ENCODE data around the gene TIMM21. TPM values are rescaled to one million over a fixed set of nuclear protein-coding genes. Genes with fewer than 3 reads are reported as not detected.

The TIMM21 gene
- total RNA-seq, 3 donors from 2014 or later (not counting 1 experiment from before 2014, with no cell fraction given) = 13.1 to 17.3 (median 16.1) TPM

- H3K27ac ChIP-seq (ENCODE audit: low read length) = no peak overlapping the region
- ATAC-seq (no peak), DNase-seq (no peak)
- Mint-ChIP-seq H3K9me3 (no peaks in the 10 kb centered on the region), H3K4me3 (no peak overlapping the region), H3K36me3 (no peaks in the 10 kb centered on the region), H3K27ac (no peak overlapping the region), H3K4me1 (no peaks in the 10 kb centered on the region), H3K27me3 (ENCODE audit: low read depth in 2 of 2) (peaks cover 4 to 18% of the 10 kb centered on the region in 2 donors)
- no peak overlapping the region for H3K4me3 ChIP-seq (ENCODE audit: low read length)
- 96% methylated on average over 2 of the region's 3 CpGs for WGBS (ENCODE audit: insufficient coverage)
- H3K36me3 ChIP-seq (ENCODE audit: control insufficient read depth, insufficient read depth, low read length) = no peaks in the 10 kb centered on the region
- intact Hi-C loops (cut with micrococcal nuclease) = no loop called here
- H3K4me1 ChIP-seq (ENCODE audit: control insufficient read depth, insufficient read depth, low read length) = no peaks in the 10 kb centered on the region
- no peak for TF ChIP-seq CTCF (IDR thresholded peaks at IDR 0.05)
- H3K27me3 ChIP-seq (ENCODE audit: control insufficient read depth, insufficient read depth, low read length) = no peaks in the 10 kb centered on the region
- no peaks in the 10 kb centered on the region for H3K9me3 ChIP-seq (ENCODE audit: control insufficient read depth, insufficient read depth, low read length)
Measured at GRCh38 chr18:74132201-74132600, 16.1 kb upstream of the TIMM21 start.

- Mint-ChIP-seq H3K27me3 (ENCODE audit: low read depth in 2 of 2) (peaks cover 21 to 47% of the 10 kb centered on the region in 2 donors), H3K27ac (no peak overlapping the region), H3K4me1 (no peaks in the 10 kb centered on the region), H3K9me3 (no peaks in the 10 kb centered on the region), H3K36me3 (no peaks in the 10 kb centered on the region), H3K4me3 (no peak overlapping the region)
- H3K27ac ChIP-seq (ENCODE audit: low read length) = no peak overlapping the region
- WGBS (ENCODE audit: insufficient coverage) = 89% methylated on average over 12 of the region's 12 CpGs
- no peaks in the 10 kb centered on the region for H3K9me3 ChIP-seq (ENCODE audit: control insufficient read depth, insufficient read depth, low read length)
- H3K36me3 ChIP-seq (ENCODE audit: control insufficient read depth, insufficient read depth, low read length) = no peaks in the 10 kb centered on the region
- H3K4me3 ChIP-seq (ENCODE audit: low read length) = no peak overlapping the region
- no peaks in the 10 kb centered on the region for H3K4me1 ChIP-seq (ENCODE audit: control insufficient read depth, insufficient read depth, low read length)
- no peak for TF ChIP-seq CTCF (IDR thresholded peaks at IDR 0.05)
- ATAC-seq (no peak), DNase-seq (no peak)
- no peaks in the 10 kb centered on the region for H3K27me3 ChIP-seq (ENCODE audit: control insufficient read depth, insufficient read depth, low read length)
- intact Hi-C loops (cut with micrococcal nuclease) = no loop called here
Measured at GRCh38 chr18:74137920-74138538, 10.3 kb upstream of the TIMM21 start.

GRCh38 chr18:74139411-74139810 lies 8.9 kb upstream of the TIMM21 start:
- Mint-ChIP-seq H3K4me3 (no peak overlapping the region), H3K27me3 (ENCODE audit: low read depth in 2 of 2) (peaks cover 28 to 54% of the 10 kb centered on the region in 2 donors), H3K9me3 (no peaks in the 10 kb centered on the region), H3K36me3 (no peaks in the 10 kb centered on the region), H3K27ac (no peak overlapping the region), H3K4me1 (no peaks in the 10 kb centered on the region)
- TF ChIP-seq CTCF (IDR thresholded peaks at IDR 0.05) = no peak
- no peak overlapping the region for H3K27ac ChIP-seq (ENCODE audit: low read length)
- ATAC-seq = no peak
- no peaks in the 10 kb centered on the region for H3K4me1 ChIP-seq (ENCODE audit: control insufficient read depth, insufficient read depth, low read length)
- H3K27me3 ChIP-seq (ENCODE audit: control insufficient read depth, insufficient read depth, low read length) = no peaks in the 10 kb centered on the region
- H3K36me3 ChIP-seq (ENCODE audit: control insufficient read depth, insufficient read depth, low read length) = no peaks in the 10 kb centered on the region
- no peak for DNase-seq
- intact Hi-C loops (cut with micrococcal nuclease) = no loop called here
- no peak overlapping the region for H3K4me3 ChIP-seq (ENCODE audit: low read length)
- WGBS (ENCODE audit: insufficient coverage) = 63% methylated on average over 2 of the region's 2 CpGs
- no peaks in the 10 kb centered on the region for H3K9me3 ChIP-seq (ENCODE audit: control insufficient read depth, insufficient read depth, low read length)

- Mint-ChIP-seq H3K27ac (no peak overlapping the region), H3K9me3 (no peaks in the 10 kb centered on the region), H3K4me3 (no peak overlapping the region), H3K27me3 (ENCODE audit: low read depth in 2 of 2) (peaks cover 28 to 54% of the 10 kb centered on the region in 2 donors), H3K36me3 (no peaks in the 10 kb centered on the region), H3K4me1 (no peaks in the 10 kb centered on the region)
- DNase-seq (no peak), ATAC-seq (no peak)
- Histone ChIP-seq H3K27me3 (ENCODE audit: control insufficient read depth, insufficient read depth, low read length) (no peaks in the 10 kb centered on the region), H3K36me3 (ENCODE audit: control insufficient read depth, insufficient read depth, low read length) (no peaks in the 10 kb centered on the region), H3K4me3 (ENCODE audit: low read length) (no peak overlapping the region), H3K4me1 (ENCODE audit: control insufficient read depth, insufficient read depth, low read length) (no peaks in the 10 kb centered on the region), H3K27ac (ENCODE audit: low read length) (no peak overlapping the region), H3K9me3 (ENCODE audit: control insufficient read depth, insufficient read depth, low read length) (no peaks in the 10 kb centered on the region)
- no peak for TF ChIP-seq CTCF (IDR thresholded peaks at IDR 0.05)
- 77% methylated on average over 1 of the region's 3 CpGs for WGBS (ENCODE audit: insufficient coverage)
- intact Hi-C loops (cut with micrococcal nuclease) = no loop called here
Measured at GRCh38 chr18:74139888-74140287, 8.4 kb upstream of the TIMM21 start.

Measured in natural killer cell (primary cell).